Measurements from ENCODE around the gene COPZ2. TPM values are rescaled to one million over a fixed set of nuclear protein-coding genes. Genes with fewer than 3 reads are reported as not detected.

COPZ2 gene
- total RNA-seq, 2 experiments from 2014 or later: 0.47 to 0.88 TPM

- no peak for TF ChIP-seq CTCF (IDR thresholded peaks at IDR 0.05)
- Histone ChIP-seq H3K4me1 (ENCODE audit: insufficient read depth, low read length) (peaks cover 14% of the 10 kb centered on the region), H3K27me3 (ENCODE audit: control insufficient read depth in 1 of 2, insufficient read depth in 2 of 2, low read length in 2 of 2) (peaks cover 25 to 34% of the 10 kb centered on the region in 2 experiments), H3K27ac (ENCODE audit: low read depth in 1 of 2, low read length in 2 of 2) (no peak overlapping the region), H3K9me3 (ENCODE audit: control insufficient read depth in 1 of 2, insufficient read depth in 1 of 2, low read length in 2 of 2) (no peaks in the 10 kb centered on the region), H3K4me3 (ENCODE audit: low read length) (no peak overlapping the region), H3K36me3 (ENCODE audit: insufficient read depth, low read length) (no peaks in the 10 kb centered on the region)
- Mint-ChIP-seq H3K9me3 (no peaks in the 10 kb centered on the region), H3K36me3 (ENCODE audit: low read depth) (no peaks in the 10 kb centered on the region), H3K27me3 (peaks cover 60% of the 10 kb centered on the region), H3K4me1 (ENCODE audit: low read depth) (peaks cover 16% of the 10 kb centered on the region), H3K4me3 (no peak overlapping the region), H3K27ac (no peak overlapping the region)
- ATAC-seq (ENCODE audit: poor library complexity): no peak
- ChIA-PET CTCF (interaction anchor here (0.6 kb wide), 1 partner anchor 327 kb away, joined by 3 read pairs; no protein-coding TSS in a partner anchor), POLR2A (no interaction called here)
- intact Hi-C loops (cut with DNase I, micrococcal nuclease): loop anchor here in 1 of 2 experiments (5.0 kb wide), 1 partner anchor 174 kb away; the partner anchor contains the start of gene SCRN2
- no peak for DNase-seq
Measured at GRCh38 chr17:48016112-48016511, 21.5 kb downstream of the COPZ2 start.

- Histone ChIP-seq H3K9me3 (ENCODE audit: control insufficient read depth in 1 of 2, insufficient read depth in 1 of 2, low read length in 2 of 2) (no peaks in the 10 kb centered on the region), H3K27ac (ENCODE audit: low read depth in 1 of 2, low read length in 2 of 2) (no peak overlapping the region), H3K27me3 (ENCODE audit: control insufficient read depth in 1 of 2, insufficient read depth in 2 of 2, low read length in 2 of 2) (peaks cover 27 to 42% of the 10 kb centered on the region in 2 experiments), H3K4me1 (ENCODE audit: insufficient read depth, low read length) (peaks cover 14% of the 10 kb centered on the region), H3K36me3 (ENCODE audit: insufficient read depth, low read length) (no peaks in the 10 kb centered on the region), H3K4me3 (ENCODE audit: low read length) (no peak overlapping the region)
- no peak overlapping the region for H3K27ac Mint-ChIP-seq
- H3K4me3 Mint-ChIP-seq: no peak overlapping the region
- CTCF ChIA-PET: no interaction called here
- DNase-seq (no peak), ATAC-seq (ENCODE audit: poor library complexity) (no peak)
- POLR2A ChIA-PET: interaction anchor here (0.5 kb wide), 1 partner anchor 175 kb away, joined by 3 read pairs; no protein-coding TSS in a partner anchor
- H3K4me1 Mint-ChIP-seq (ENCODE audit: low read depth): peaks cover 16% of the 10 kb centered on the region
- peaks cover 57% of the 10 kb centered on the region for H3K27me3 Mint-ChIP-seq
- no peak for TF ChIP-seq CTCF (IDR thresholded peaks at IDR 0.05)
- intact Hi-C loops (cut with DNase I, micrococcal nuclease): loop anchor here in 1 of 2 experiments (5.0 kb wide), 1 partner anchor 172 kb away; the partner anchor contains the start of gene SCRN2
- H3K36me3 Mint-ChIP-seq (ENCODE audit: low read depth): no peaks in the 10 kb centered on the region
- no peaks in the 10 kb centered on the region for H3K9me3 Mint-ChIP-seq
Measured at GRCh38 chr17:48014595-48015111, 22.9 kb downstream of the COPZ2 start.

- H3K27me3 Mint-ChIP-seq: peaks cover 58% of the 10 kb centered on the region
- TF ChIP-seq CTCF (IDR thresholded peaks at IDR 0.05): no peak
- no peak for ATAC-seq (ENCODE audit: poor library complexity)
- no peaks in the 10 kb centered on the region for H3K36me3 Mint-ChIP-seq (ENCODE audit: low read depth)
- no peak overlapping the region for H3K27ac ChIP-seq (ENCODE audit: low read depth in 1 of 2, low read length in 2 of 2)
- no peaks in the 10 kb centered on the region for H3K36me3 ChIP-seq (ENCODE audit: insufficient read depth, low read length)
- H3K4me3 Mint-ChIP-seq: no peak overlapping the region
- no peaks in the 10 kb centered on the region for H3K9me3 ChIP-seq (ENCODE audit: control insufficient read depth in 1 of 2, insufficient read depth in 1 of 2, low read length in 2 of 2)
- ChIA-PET CTCF (no interaction called here), POLR2A (interaction anchor here (0.5 kb wide), 1 partner anchor 176 kb away, joined by 3 read pairs; no protein-coding TSS in a partner anchor)
- H3K4me3 ChIP-seq (ENCODE audit: low read length): no peak overlapping the region
- no peak overlapping the region for H3K27ac Mint-ChIP-seq
- no peaks in the 10 kb centered on the region for H3K9me3 Mint-ChIP-seq
- DNase-seq: no peak
- H3K4me1 Mint-ChIP-seq (ENCODE audit: low read depth): peaks cover 16% of the 10 kb centered on the region
- intact Hi-C loops (cut with DNase I, micrococcal nuclease): no loop called here
- H3K4me1 ChIP-seq (ENCODE audit: insufficient read depth, low read length): peaks cover 14% of the 10 kb centered on the region
- peaks cover 27 to 42% of the 10 kb centered on the region in 2 experiments for H3K27me3 ChIP-seq (ENCODE audit: control insufficient read depth in 1 of 2, insufficient read depth in 2 of 2, low read length in 2 of 2)
Measured at GRCh38 chr17:48013876-48014594, 23.6 kb downstream of the COPZ2 start.

All from CD4-positive, alpha-beta T cell (primary cell).